Stimulated activated naive CD8-positive, alpha-beta T cell treated with anti-CD3 and anti-CD28 coated beads, Interleukin-15, Interleukin-2, amounts not matched to agents 100 ng/mL and 50 ng/mL, for 24 hours (primary cell): ENCODE results near the gene PSMD8.
"Not testable (repeated sequence)": the region's sequence is repeated elsewhere in the genome, so short reads cannot be mapped to it uniquely, and the experiment has no call there.

Experiments used
- H3K27ac Mint-ChIP-seq: one replicate; pipeline ENCODE4 v1.8.0; 2021; ENCODE audit warnings: mild to moderate bottlenecking, mixed read lengths
- H3K27me3 Mint-ChIP-seq: one replicate; pipeline ENCODE4 v1.8.0; 2021; ENCODE audit warnings: mixed read lengths
- H3K36me3 Mint-ChIP-seq: one replicate; pipeline ENCODE4 v1.8.0; 2021; ENCODE audit warnings: low read depth, mixed read lengths
- H3K4me1 Mint-ChIP-seq: one replicate; pipeline ENCODE4 v1.8.0; 2021; ENCODE audit warnings: low read depth, mixed read lengths
- H3K4me3 Mint-ChIP-seq: one replicate; pipeline ENCODE4 v1.8.0; 2021; ENCODE audit warnings: mild to moderate bottlenecking, mixed read lengths
- H3K9me3 Mint-ChIP-seq: one replicate; pipeline ENCODE4 v1.8.0; 2021; ENCODE audit warnings: mixed read lengths

The PSMD8 gene

DNA sequence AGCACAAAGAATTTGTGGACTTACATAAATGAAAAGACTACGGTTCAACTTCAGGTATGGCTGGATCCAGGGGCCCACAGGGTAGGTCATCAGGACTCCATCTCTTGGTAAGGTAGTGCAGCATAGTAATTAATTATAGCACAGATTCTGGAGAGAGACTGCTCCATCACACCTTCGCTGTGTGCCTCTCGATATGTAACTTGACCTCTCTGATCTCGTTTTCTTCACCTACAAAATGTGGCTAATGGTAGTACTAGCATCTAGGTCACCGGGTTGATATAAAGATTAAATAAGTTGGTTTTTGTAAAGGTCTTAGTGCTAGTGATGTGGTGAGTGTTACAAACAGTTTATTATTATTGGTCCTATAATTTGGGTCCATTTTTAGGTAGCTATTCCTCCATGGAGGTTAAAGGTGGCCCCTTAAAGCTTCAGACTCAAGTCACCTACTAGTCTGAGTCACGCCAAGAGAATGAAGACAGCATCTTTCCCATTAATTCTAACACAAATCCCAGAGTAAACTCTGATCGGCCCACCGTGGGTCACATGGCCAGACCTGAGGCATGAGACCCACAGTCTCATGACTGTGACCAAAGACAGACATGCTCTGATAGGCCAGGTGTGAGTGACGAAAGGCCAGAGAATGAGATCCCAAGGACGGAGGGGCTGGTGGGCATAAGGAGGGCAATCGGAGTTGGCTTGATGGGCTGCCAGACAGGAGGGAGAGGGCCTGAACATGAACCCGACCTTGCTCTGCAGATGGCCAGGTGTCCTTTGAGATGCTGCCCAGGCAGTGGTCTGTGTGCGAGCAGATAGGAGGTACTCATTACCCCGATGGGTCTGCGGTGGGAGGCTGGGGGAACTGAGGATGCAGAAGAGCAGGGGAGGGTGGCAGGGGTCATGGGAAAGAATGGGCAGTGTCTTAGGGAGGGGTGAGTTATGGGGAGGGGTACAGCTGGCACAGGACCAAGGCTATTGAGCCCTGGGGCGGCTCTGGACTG, 18.3 kb upstream of the PSMD8 start:
- H3K27ac Mint-ChIP-seq, result no peak overlapping the region
- peaks cover 16% of the 10 kb centered on the region for H3K27me3 Mint-ChIP-seq
- H3K4me1 Mint-ChIP-seq, result peaks cover 6% of the 10 kb centered on the region
- H3K4me3 Mint-ChIP-seq, result no peak overlapping the region
- H3K9me3 Mint-ChIP-seq, result no peaks in the 10 kb centered on the region
- H3K36me3 Mint-ChIP-seq, result no peaks in the 10 kb centered on the region

DNA sequence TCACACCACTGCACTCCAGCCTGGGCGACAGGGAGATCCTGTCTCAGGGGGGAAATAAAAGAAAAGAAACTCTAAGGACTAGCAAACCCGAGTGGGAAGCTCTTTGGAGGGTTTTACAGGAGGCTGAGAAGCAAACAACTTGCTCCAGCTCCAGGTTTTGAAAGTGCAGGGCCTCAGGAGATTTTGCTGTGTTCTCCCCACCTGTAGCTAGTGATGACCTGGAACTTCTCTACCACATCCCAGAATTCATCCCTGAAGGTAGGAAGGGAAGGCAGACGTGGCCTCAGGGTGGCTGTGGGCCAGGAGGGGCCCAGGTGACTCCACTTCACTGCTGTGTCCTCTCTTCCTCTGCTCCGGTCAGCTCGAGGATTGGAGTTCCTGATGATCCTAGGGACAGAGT, 16.3 kb upstream of the PSMD8 start:
- Mint-ChIP-seq H3K27me3 (peaks cover 21% of the 10 kb centered on the region), H3K4me1 (peaks cover 14% of the 10 kb centered on the region), H3K27ac (no peak overlapping the region)

DNA sequence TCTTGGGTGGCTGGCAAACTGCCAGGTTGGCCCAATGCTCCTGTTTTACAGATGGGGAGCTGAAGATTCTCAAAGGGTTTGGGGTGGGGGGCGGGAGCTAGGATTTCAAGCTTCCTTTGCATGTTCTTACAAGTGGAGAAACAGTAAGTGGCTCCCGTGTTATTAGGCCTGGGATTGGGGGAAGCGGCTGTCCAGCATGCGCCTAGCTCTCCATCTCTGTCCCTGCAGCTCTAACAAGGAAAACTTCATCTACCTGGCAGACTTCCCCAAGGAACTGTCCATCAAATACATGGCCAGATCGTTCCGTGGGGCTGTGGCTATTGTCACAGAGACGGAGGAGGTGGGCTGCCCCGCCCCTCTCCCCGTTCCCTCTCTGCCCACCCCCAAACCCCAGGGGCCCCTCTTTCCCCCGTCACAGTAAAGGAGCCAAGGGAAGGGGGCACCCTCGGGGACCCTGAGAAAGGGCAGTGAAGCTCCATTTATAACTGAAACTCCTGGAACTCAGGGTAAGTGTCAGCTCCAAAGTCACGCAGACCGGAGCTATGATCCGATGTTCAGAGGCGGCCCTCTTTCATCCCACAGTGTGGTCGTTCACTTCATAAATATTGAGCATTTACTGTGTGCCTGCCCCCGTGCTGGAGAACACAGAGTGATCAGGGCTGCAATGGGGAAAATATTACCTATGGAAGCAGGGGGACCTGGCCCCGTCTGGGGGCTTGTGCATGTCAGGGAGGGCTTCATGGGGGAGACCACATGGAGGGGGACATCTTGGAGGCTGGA, 14.9 kb upstream of the PSMD8 start:
- Mint-ChIP-seq H3K27ac (no peak overlapping the region), H3K9me3 (no peaks in the 10 kb centered on the region), H3K36me3 (no peaks in the 10 kb centered on the region), H3K4me3 (no peak overlapping the region), H3K27me3 (peaks cover 24% of the 10 kb centered on the region), H3K4me1 (peaks cover 18% of the 10 kb centered on the region)

More for the DNA sequence above, 16.3 kb upstream of the PSMD8 start:
- H3K9me3 Mint-ChIP-seq, result no peaks in the 10 kb centered on the region
- no peak overlapping the region for H3K4me3 Mint-ChIP-seq
- no peaks in the 10 kb centered on the region for H3K36me3 Mint-ChIP-seq

DNA sequence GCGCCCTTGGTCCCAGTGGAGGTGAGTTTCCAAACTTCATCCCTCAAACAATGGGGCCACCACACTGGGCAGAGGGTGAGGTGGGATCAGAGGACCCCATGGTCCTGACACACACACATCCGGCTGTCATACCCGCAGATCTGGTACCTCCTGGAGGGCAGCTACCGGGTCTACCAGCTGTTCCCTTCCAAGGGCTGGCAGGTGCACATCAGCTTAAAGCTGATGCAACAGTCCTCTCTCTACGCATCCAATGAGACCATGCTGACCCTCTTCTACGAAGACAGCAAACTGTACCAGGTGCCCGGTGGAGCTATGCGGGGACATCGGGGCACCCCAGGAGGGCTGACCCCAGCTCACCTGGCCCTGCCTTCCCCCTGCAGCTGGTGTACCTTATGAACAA, 14.0 kb upstream of the PSMD8 start:
- H3K4me3 Mint-ChIP-seq, result no peak overlapping the region
- H3K36me3 Mint-ChIP-seq, result no peaks in the 10 kb centered on the region
- H3K27ac Mint-ChIP-seq, result no peak overlapping the region
- peaks cover 18% of the 10 kb centered on the region for H3K4me1 Mint-ChIP-seq
- no peaks in the 10 kb centered on the region for H3K9me3 Mint-ChIP-seq
- peaks cover 24% of the 10 kb centered on the region for H3K27me3 Mint-ChIP-seq

DNA sequence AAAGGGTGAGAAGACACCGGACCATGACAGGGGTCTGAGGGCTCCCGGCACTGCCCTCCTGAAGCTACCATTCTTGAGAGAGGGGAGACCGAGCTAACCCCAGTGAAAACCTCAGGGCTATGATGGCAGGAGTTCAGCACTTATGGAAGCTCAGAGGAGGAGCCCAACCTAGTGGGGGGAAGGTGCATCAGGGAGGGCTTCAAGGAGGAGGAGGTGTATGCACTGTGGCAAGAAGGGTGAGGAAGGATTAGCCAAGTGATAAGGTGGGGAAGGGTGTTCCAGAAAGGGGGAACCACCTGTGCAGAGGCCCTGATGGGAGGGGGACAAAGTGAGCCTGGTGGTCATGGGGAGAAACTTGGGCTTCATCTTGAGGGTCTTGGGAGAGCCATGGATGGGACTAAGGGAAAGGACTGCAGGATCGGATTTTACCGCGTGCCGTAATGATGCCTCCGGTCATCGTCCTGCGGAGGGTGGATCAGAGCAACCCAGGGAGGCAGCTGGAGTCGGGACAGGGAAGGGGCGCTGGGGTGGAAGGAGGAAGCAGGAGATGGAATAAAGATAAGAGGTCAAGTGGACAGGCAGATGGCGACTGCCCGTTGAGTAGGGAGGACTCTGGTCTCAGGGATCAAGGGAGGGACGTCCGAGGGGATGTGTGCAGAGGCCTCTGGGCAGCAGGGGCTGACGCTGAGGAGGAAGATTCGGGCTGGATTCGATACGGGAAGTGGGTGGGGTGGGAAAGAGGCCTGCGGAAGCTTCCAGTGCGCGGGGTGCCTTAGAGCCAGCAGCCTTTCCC, 13.3 kb upstream of the PSMD8 start:
- Mint-ChIP-seq H3K36me3 (no peaks in the 10 kb centered on the region), H3K9me3 (no peaks in the 10 kb centered on the region), H3K4me1 (peaks cover 18% of the 10 kb centered on the region), H3K27ac (no peak overlapping the region), H3K27me3 (peaks cover 24% of the 10 kb centered on the region), H3K4me3 (peak overlapping the region; percentile 82)

DNA sequence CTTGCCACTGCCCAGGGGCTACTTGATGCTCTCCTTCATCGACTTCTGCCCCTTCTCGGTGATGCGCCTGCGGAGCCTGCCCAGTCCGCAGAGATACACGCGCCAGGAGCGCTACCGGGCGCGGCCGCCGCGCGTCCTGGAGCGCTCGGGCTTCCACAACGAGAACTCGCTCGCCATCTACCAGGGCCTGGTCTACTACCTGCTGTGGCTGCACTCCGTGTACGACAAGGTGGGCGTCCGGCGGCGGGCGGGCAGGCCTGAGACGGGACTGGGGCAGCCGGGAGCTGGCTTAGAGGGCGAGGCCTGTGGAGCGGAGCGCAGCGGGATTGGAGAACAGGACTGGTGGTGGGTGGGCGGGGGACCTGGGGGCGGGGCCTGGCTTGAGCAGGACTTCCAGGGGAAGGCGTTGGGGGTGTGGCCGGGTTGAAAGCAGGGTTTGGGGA, 12.7 kb upstream of the PSMD8 start:
- Mint-ChIP-seq H3K36me3 (no peaks in the 10 kb centered on the region), H3K27ac (no peak overlapping the region), H3K4me3 (peak overlapping the region; percentile 82), H3K9me3 (no peaks in the 10 kb centered on the region), H3K4me1 (peaks cover 18% of the 10 kb centered on the region), H3K27me3 (peaks cover 25% of the 10 kb centered on the region)

DNA sequence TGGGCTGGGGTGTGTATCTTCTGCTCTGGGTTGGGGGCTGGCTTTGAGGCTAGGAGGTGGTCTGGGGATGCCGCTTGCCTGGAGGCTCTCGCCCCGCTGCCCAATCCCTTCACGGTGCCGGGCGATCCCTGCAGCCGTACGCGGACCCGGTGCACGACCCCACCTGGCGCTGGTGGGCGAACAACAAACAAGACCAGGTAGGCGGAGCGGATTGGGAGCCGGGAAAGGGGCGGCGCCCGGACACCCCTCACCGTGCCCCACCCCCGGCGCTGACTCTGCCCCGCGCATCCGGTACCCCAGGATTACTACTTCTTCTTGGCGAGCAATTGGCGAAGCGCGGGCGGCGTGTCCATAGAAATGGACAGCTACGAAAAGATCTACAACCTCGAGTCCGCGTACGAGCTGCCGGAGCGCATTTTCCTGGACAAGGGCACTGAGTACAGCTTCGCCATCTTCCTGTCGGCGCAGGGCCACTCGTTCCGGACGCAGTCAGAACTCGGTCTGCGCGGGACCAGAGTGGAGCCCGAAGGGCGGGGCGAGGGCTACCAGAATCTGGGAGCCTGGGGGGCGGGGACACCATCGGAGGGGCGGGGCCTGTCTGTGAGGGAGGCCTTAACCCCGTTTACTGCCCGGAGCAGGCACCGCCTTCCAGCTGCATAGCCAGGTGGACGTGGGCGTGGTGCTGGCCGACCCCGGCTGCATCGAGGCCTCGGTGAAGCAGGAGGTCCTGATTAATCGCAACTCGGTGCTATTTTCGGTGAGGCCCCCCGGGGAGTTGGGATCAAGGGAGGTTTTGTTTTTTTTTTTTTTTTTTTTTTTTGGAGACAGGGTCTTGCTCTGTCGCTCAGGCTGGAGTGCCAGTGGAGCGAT, 12.1 kb upstream of the PSMD8 start:
- Mint-ChIP-seq H3K27me3 (peaks cover 25% of the 10 kb centered on the region), H3K4me1 (peaks cover 18% of the 10 kb centered on the region), H3K4me3 (peak overlapping the region; percentile 82), H3K36me3 (no peaks in the 10 kb centered on the region), H3K27ac (no peak overlapping the region), H3K9me3 (no peaks in the 10 kb centered on the region)

DNA sequence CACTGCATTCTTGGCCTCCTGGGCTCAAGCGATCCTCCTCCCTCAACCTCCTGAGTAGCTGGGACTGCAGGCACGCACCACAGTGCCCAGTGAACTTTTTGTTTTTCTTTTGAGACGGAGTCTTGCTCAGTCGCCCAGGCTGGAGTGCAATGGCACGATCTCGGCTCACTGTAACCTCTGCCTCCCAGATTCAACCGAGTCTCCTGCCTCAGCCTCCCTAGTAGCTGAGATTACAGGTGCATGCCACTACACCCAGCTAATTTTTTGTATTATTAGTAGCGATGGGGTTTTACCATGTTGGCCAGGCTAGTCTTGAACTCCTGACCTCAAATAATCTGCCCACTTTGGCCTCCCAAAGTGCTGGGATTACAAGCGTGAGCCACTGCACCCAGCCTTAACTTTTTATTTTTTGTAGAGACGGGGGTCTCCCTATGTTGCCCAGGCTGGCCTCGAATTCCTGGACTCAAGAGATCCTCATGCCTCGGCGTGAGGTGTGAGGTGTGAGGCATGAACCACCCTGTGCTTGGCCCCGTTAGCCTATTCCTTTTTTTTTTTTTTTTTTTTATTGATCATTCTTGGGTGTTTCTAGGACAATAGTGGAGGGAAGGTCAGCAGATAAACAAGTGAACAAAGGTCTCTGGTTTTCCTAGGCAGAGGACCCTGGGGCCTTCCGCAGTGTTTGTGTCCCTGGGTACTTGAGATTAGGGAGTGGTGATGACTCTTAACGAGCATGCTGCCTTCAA, 11.3 kb upstream of the PSMD8 start:
- not testable (repeated sequence) for H3K27ac Mint-ChIP-seq, H3K9me3 Mint-ChIP-seq, H3K36me3 Mint-ChIP-seq
- Mint-ChIP-seq H3K27me3 (peaks cover 25% of the 10 kb centered on the region), H3K4me3 (peak overlapping the region; percentile 82), H3K4me1 (peaks cover 18% of the 10 kb centered on the region)

DNA sequence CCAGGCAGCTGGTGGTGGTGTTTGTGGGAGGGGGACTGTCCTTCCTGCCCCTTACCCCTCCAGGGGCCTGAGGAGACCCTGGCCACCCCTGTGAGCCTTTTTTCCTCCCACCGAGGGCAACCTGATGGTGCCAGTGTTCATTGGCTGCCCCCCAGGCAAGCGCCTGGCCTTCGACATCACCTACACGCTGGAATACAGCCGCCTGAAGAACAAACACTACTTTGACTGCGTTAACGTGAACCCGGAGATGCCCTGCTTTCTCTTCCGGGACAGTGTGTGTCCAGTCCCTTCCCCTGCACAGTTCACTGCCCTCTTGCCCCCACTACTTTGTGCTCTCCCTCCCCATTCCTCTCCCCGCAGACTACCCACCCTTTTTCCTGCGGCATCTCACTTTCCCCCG, 7.3 kb upstream of the PSMD8 start:
- H3K9me3 Mint-ChIP-seq, result no peaks in the 10 kb centered on the region
- peaks cover 14% of the 10 kb centered on the region for H3K27me3 Mint-ChIP-seq
- H3K27ac Mint-ChIP-seq, result no peak overlapping the region
- no peak overlapping the region for H3K4me3 Mint-ChIP-seq
- H3K4me1 Mint-ChIP-seq, result peaks cover 9% of the 10 kb centered on the region
- no peaks in the 10 kb centered on the region for H3K36me3 Mint-ChIP-seq

DNA sequence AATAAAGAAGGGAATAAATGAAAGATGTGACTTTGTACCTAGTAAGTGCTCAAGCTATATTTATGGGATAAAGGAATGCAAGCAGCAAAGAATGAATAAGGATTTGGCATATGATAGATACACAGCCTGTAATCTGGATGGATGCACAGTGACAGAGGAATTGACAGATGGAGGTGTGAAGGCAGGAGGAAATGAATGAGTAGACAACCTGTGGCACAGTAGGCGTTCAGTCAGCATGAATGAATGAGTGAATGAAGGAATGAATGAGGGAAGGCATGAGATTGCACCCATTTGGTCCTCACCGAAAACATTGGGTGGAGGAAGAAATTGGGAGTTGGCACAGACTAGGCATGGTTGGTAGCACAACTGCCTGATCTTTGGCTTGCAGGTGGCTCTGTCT, 4.8 kb upstream of the PSMD8 start:
- Mint-ChIP-seq H3K27me3 (peaks cover 11% of the 10 kb centered on the region), H3K9me3 (no peaks in the 10 kb centered on the region), H3K36me3 (peaks cover under 1% of the 10 kb centered on the region), H3K27ac (no peak overlapping the region), H3K4me1 (peaks cover 5% of the 10 kb centered on the region), H3K4me3 (no peak overlapping the region)

DNA sequence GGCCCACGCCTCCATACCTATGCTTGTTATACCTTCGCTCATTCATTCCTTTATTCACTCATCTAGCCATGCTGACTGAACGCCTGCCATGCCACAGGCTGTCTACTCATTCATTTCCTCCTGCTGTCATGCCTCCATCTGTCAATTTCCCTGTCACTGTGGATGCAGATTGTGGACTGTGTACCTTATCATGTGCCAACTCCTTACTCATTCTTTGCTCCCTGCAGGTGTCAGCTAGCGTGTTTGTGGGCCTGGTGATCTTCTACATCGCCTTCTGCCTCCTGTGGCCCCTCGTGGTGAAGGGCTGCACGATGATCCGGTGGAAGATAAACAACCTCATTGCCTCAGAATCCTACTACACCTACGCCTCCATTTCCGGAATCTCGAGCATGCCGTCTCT, 4.1 kb upstream of the PSMD8 start:
- Mint-ChIP-seq H3K36me3 (peaks cover 7% of the 10 kb centered on the region), H3K27ac (no peak overlapping the region), H3K4me3 (no peak overlapping the region), H3K4me1 (peaks cover 11% of the 10 kb centered on the region), H3K9me3 (no peaks in the 10 kb centered on the region), H3K27me3 (peaks cover 11% of the 10 kb centered on the region)

DNA sequence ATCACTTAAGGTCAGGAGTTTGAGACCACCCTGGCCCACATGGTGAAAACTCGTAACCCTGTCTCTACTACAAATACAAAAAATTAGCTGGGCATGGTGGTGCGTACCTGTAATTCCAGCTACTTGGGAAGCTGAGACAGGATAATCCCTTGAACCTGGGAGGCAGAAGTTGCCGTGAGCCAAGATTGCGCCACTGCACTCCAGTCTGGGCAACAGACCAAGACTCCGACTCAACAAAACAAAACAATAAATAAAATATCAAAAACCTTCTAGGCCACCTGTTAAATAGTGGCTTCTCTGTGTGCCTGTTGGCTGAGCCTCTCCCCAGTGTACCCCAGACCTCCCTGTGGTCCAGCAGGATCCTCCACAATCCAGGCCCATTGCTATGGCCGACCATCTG, 3.3 kb upstream of the PSMD8 start:
- Mint-ChIP-seq H3K27ac (no peak overlapping the region), H3K27me3 (peaks cover 11% of the 10 kb centered on the region), H3K9me3 (no peaks in the 10 kb centered on the region), H3K36me3 (peaks cover 13% of the 10 kb centered on the region), H3K4me1 (peaks cover 19% of the 10 kb centered on the region), H3K4me3 (no peak overlapping the region)

DNA sequence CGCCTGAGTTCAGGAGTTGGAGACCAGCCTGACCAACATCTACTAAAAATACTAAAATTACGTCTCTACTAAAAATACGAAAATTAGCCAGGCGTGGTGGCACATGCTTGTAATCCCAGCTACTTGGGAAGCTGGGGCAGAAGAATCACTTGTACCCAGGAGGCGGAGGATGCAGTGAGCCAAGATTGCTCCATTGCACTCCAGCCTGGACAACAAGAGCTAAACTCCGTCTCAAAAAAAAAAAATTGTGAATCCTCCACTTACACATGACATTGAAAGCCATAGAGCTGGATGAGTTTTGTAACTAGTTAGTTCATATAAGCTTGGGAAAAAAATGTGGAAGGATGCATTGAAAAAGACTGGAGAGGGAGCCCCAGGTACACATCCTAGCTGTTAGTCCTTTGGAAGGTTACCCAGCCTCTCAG, 452 bp upstream of the PSMD8 start:
- H3K4me1 Mint-ChIP-seq, result peaks cover 29% of the 10 kb centered on the region
- H3K27me3 Mint-ChIP-seq, result peaks cover 6% of the 10 kb centered on the region
- peak overlapping the region; percentile 100 for H3K4me3 Mint-ChIP-seq
- H3K36me3 Mint-ChIP-seq, result peaks cover 21% of the 10 kb centered on the region
- H3K9me3 Mint-ChIP-seq, result no peaks in the 10 kb centered on the region
- peak overlapping the region; percentile 88 for H3K27ac Mint-ChIP-seq
